Tibial artery (tissue), 4 donors: ENCODE measurements around the gene MARVELD1.
A peak's percentile ranks its signal among the peaks of the same experiment; 100 is the strongest.

Source experiments
- DNase-seq, 2 donors: peaks; one replicate each; pipeline ENCODE4 v3.0.0-alpha.2; 2019
- H3K27ac ChIP-seq, 2 donors: fragments of 200-600 bp; sonication (generic) in 1 of 2; 1 replicate in 1 of 2; 2 replicates in 1 of 2; pipeline ENCODE4 v1.5.1; 2018 to 2019; ENCODE audit warnings: mild to moderate bottlenecking in 1 of 2
- H3K27me3 ChIP-seq, 2 donors: fragments of 200-600 bp; sonication (generic) in 1 of 2; one replicate each; pipeline versions ENCODE4 v1.5.1 to v1.6.0; 2016 to 2019
- H3K36me3 ChIP-seq, 3 donors: fragments of 200-600 bp; sonication (generic) in 2 of 3; one replicate each; pipeline ENCODE4 v1.5.1; 2016 to 2019; ENCODE audit warnings: mild to moderate bottlenecking in 2 of 3
- H3K4me1 ChIP-seq, 4 donors: fragments of 200-600 bp; sonication (generic) in 2 of 4; 1 replicate in 3 of 4; 2 replicates in 1 of 4; pipeline ENCODE4 v1.5.1; 2016 to 2019
- H3K4me3 ChIP-seq, 2 donors: fragments of 200-600 bp; sonication (generic) in 1 of 2; 1 replicate in 1 of 2; 2 replicates in 1 of 2; pipeline ENCODE4 v1.5.1; 2018 to 2019; ENCODE audit warnings: mild to moderate bottlenecking in 2 of 2
- H3K9me3 ChIP-seq, 3 donors: fragments of 200-600 bp; sonication (generic) in 1 of 3; one replicate each; pipeline ENCODE4 v1.5.1; 2016 to 2019
- CTCF ChIP-seq, 2 experiments: fragments of 200-600 bp in 1 of 2; fragments of 450-650 bp in 1 of 2; IDR thresholded peaks; one replicate each; pipeline ENCODE4 v1.5.1; 2017 to 2019; ENCODE audit warnings: antibody characterized with exemption in 2 of 2, mild to moderate bottlenecking in 1 of 2, moderate library complexity in 1 of 2
- intact Hi-C: fragments of 100-400 bp; cut with DNase I; formaldehyde crosslinking; loops from one replicate; pipeline ENCODE4 v1.15.0; 2023; ENCODE audit warnings: low total_unique reads

The MARVELD1 gene

DNA sequence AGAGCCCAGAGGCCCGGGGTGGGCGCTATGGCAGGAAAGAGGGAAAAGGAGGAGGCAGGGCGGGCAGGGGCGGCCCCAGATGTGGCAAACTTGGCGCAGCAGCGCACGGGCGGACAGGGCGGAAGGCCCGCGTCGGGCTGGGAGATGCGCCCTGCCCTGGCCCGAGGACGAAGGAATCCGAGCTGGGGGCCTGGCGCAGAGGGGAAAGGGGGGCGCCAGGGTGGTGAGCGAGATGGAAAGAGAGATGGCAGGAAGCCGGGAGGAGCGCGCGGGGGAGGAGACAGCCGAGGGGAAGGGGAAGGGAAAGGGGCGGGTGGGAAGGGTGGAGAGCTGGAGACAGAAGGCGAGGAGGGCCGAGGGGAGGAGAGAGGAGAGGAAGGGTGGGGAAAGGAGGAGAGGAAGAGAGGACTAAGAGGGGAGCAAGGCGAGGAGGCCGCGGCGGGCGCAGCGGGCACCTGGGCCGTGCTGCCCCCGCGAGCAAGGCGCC is at the start of gene MARVELD1:
Gene MARVELD1, plus strand, starts transcription at position 392 of the 487 bp plus-strand sequence. CDS start 147 bp downstream, outside the sequence.
- peak within 1 kb of the TSS; percentile 71 to 78 for H3K4me3 ChIP-seq
- DNase-seq, result peak; percentile 86 to 91
- peaks cover under 1 to 83% (median 68%) of the 10 kb centered on the region in 4 donors for H3K4me1 ChIP-seq
- H3K36me3 ChIP-seq, result peaks cover 8 to 16% (median 10%) of the 10 kb centered on the region in 3 donors
- no peaks in the 10 kb centered on the region for H3K9me3 ChIP-seq
- H3K27ac ChIP-seq, result peak within 1 kb of the TSS; percentile 96 to 99
- intact Hi-C loops, result no loop called here
- H3K27me3 ChIP-seq, result no peaks in the 10 kb centered on the region
- TF ChIP-seq CTCF (IDR thresholded peaks at IDR 0.05), result no peak

GRCh38 chr10:97664282-97664850 is 49.2 kb upstream of the MARVELD1 start:
- H3K9me3 ChIP-seq, result no peaks in the 10 kb centered on the region
- H3K36me3 ChIP-seq, result peaks cover 21 to 78% (median 73%) of the 10 kb centered on the region in 3 donors
- DNase-seq, result no peak
- H3K4me1 ChIP-seq, result no peaks in the 10 kb centered on the region
- intact Hi-C loops, result no loop called here
- no peaks in the 10 kb centered on the region for H3K27me3 ChIP-seq
- H3K27ac ChIP-seq, result no peak overlapping the region
- H3K4me3 ChIP-seq, result no peak overlapping the region
- no peak for TF ChIP-seq CTCF (IDR thresholded peaks at IDR 0.05)

- DNase-seq, result no peak
- Histone ChIP-seq H3K27ac (no peak overlapping the region), H3K36me3 (peaks cover 28 to 85% (median 75%) of the 10 kb centered on the region in 3 donors), H3K4me1 (no peaks in the 10 kb centered on the region), H3K27me3 (no peaks in the 10 kb centered on the region), H3K9me3 (no peaks in the 10 kb centered on the region), H3K4me3 (no peak overlapping the region)
- TF ChIP-seq CTCF (IDR thresholded peaks at IDR 0.05), result no peak
- intact Hi-C loops, result no loop called here
Observed at GRCh38 chr10:97666992-97667391, 46.5 kb upstream of the MARVELD1 start.

DNA sequence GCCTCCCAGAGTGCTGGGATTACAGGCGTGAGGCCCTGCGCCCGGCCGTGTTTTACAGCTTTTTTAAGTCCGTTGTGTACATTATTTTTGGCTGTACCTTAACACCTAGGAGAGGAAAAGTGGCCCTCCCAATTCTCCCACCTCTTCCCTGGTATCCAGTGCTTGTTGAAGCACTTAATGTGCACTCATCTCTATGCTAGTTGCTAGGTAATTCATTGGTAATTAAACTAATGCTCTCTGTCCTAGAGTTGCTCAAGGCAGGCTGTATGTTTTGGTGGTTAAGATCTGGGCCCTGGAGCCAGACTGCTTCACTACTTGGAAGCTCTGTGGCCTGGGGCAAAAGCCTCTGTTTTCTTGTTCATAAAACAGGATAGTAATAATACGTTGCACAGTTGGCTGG is 46.1 kb upstream of the MARVELD1 start:
- H3K27ac ChIP-seq, result no peak overlapping the region
- H3K27me3 ChIP-seq, result no peaks in the 10 kb centered on the region
- H3K9me3 ChIP-seq, result no peaks in the 10 kb centered on the region
- no peak for DNase-seq
- no peaks in the 10 kb centered on the region for H3K4me1 ChIP-seq
- H3K36me3 ChIP-seq, result peaks cover 28 to 82% (median 70%) of the 10 kb centered on the region in 3 donors
- intact Hi-C loops, result no loop called here
- no peak overlapping the region for H3K4me3 ChIP-seq
- TF ChIP-seq CTCF (IDR thresholded peaks at IDR 0.05), result no peak

GRCh38 chr10:97669571-97669970 is 44.0 kb upstream of the MARVELD1 start:
- no peak for DNase-seq
- Histone ChIP-seq H3K36me3 (peaks cover 37 to 79% (median 67%) of the 10 kb centered on the region in 3 donors), H3K9me3 (no peaks in the 10 kb centered on the region), H3K4me3 (no peak overlapping the region), H3K27ac (no peak overlapping the region), H3K27me3 (no peaks in the 10 kb centered on the region), H3K4me1 (no peaks in the 10 kb centered on the region)
- intact Hi-C loops, result no loop called here
- no peak for TF ChIP-seq CTCF (IDR thresholded peaks at IDR 0.05)
